Endothelial cell of umbilical vein (primary cell): ENCODE measurements around the gene COL7A1. TPM values are rescaled to one million over a fixed set of nuclear protein-coding genes. Genes with fewer than 3 reads are reported as not detected.
A peak's percentile ranks its signal among the peaks of the same experiment; 100 is the strongest.

Source experiments
- BruUV-seq: library from RNA; stranded (reverse); fragments of 400-500 nt; replicated peaks from 2 replicates; lab custom pipeline; 2021; lab: Mats Ljungman, UMichigan
- CTCF ChIA-PET: fragments of 300-600, 350-600 bp; sonication (Branson Sonifier 250); formaldehyde crosslinking; loops from one replicate; lab custom pipeline; 2021; ENCODE audit warnings: antibody characterized with exemption, inconsistent platforms; lab: Charles Lee
- POLR2A ChIA-PET: fragments of 300-600, 350-600 bp; sonication (Branson Sonifier 250); formaldehyde crosslinking; loops from one replicate; lab custom pipeline; 2021; ENCODE audit warnings: antibody characterized with exemption, inconsistent platforms; lab: Charles Lee
- DNase-seq: peaks from one replicate; pipeline ENCODE4 v3.0.0-alpha.2; 2011; ENCODE audit warnings: low read depth, low spot score
- FAIRE-seq: peaks from 2 replicates; lab custom pipeline; 2011; peaks lifted over from hg19 to GRCh38; lab: Jason Lieb, UNC
- H2AFZ ChIP-seq: 2 replicates; pipeline ENCODE4 v1.6.0; 2012; ENCODE audit warnings: low read depth, low read length, control low read depth, inconsistent platforms
- H3K27ac ChIP-seq: 2 replicates; pipeline ENCODE4 v1.5.1; 2011; ENCODE audit warnings: low read depth, mild to moderate bottlenecking, control low read depth, low read length, moderate library complexity; ENCODE audit not compliant: insufficient read depth
- H3K27me3 ChIP-seq, 2 experiments: 2 replicates each; pipeline versions ENCODE4 v1.6.0 to v1.6.1; 2011; ENCODE audit warnings: low read length in 2 of 2, mixed read lengths in 1 of 2; ENCODE audit not compliant: control insufficient read depth in 2 of 2, insufficient read depth in 2 of 2
- H3K36me3 ChIP-seq, 2 experiments: 2 replicates in 1 of 2; 3 replicates in 1 of 2; pipeline ENCODE4 v1.5.1; 2011; ENCODE audit warnings: low read length in 2 of 2, mild to moderate bottlenecking in 1 of 2, moderate library complexity in 1 of 2; ENCODE audit not compliant: control insufficient read depth in 2 of 2, insufficient read depth in 2 of 2; ENCODE audit errors: extremely low read depth in 1 of 2
- H3K4me1 ChIP-seq: 3 replicates; pipeline ENCODE4 v1.5.1; 2011; ENCODE audit warnings: mild to moderate bottlenecking, low read length; ENCODE audit not compliant: control insufficient read depth, insufficient read depth; ENCODE audit errors: extremely low read depth
- H3K4me2 ChIP-seq: 2 replicates; pipeline ENCODE4 v1.6.1; 2011; ENCODE audit warnings: low read length, control low read depth, mixed read lengths; ENCODE audit not compliant: insufficient read depth
- H3K4me3 ChIP-seq, 3 experiments: fragments of 200-600 bp in 1 of 3; sonication (generic), shearing (Covaris generic) in 1 of 3; replicated peaks in 1 of 3; 2 replicates each; pipeline ENCODE4 v1.5.1; 2011 to 2016; ENCODE audit warnings: control low read depth in 3 of 3, low read length in 3 of 3, mild to moderate bottlenecking in 2 of 3, inconsistent platforms in 1 of 3, low read depth in 1 of 3, moderate library complexity in 1 of 3; ENCODE audit not compliant: insufficient read depth in 1 of 3
- H3K79me2 ChIP-seq: 2 replicates; pipeline ENCODE4 v1.6.0; 2012; ENCODE audit warnings: low read length, inconsistent platforms; ENCODE audit not compliant: control insufficient read depth, insufficient read depth
- H3K9ac ChIP-seq: replicated peaks from 2 replicates; pipeline ENCODE3; 2011; ENCODE audit warnings: low read length, control low read depth; ENCODE audit not compliant: insufficient read depth; ENCODE audit errors: extremely low read depth
- H3K9me1 ChIP-seq: replicated peaks from 3 replicates; pipeline ENCODE4 v1.6.0; 2011; ENCODE audit warnings: mild to moderate bottlenecking, low read length; ENCODE audit not compliant: control insufficient read depth, insufficient read depth; ENCODE audit errors: extremely low read depth
- H3K9me3 ChIP-seq: replicated peaks from 2 replicates; pipeline ENCODE4 v1.5.1; 2012; ENCODE audit warnings: low read length, inconsistent platforms; ENCODE audit not compliant: control insufficient read depth, insufficient read depth
- H4K20me1 ChIP-seq: replicated peaks from 2 replicates; pipeline ENCODE3; 2011; ENCODE audit warnings: mild to moderate bottlenecking, low read length; ENCODE audit not compliant: control insufficient read depth, insufficient read depth; ENCODE audit errors: extremely low read depth
- CTCF ChIP-seq, 2 donors: IDR thresholded peaks; 1 replicate in 1 of 2; 2 replicates in 1 of 2; pipeline ENCODE4 v1.5.1; 2011; ENCODE audit warnings: low read length in 2 of 2, mild to moderate bottlenecking in 2 of 2, moderate library complexity in 2 of 2, control low read depth in 1 of 2, inconsistent platforms in 1 of 2, low read depth in 1 of 2; ENCODE audit not compliant: insufficient read depth in 1 of 2; ENCODE audit errors: extremely low read depth in 1 of 2
- EZH2 ChIP-seq: IDR thresholded peaks from 2 replicates; pipeline ENCODE4 v1.6.1; 2012; ENCODE audit warnings: borderline replicate concordance, low read depth, mild to moderate bottlenecking, moderate library complexity, low read length, inconsistent platforms; ENCODE audit not compliant: severe bottlenecking
- FOS ChIP-seq: IDR thresholded peaks from 2 replicates; pipeline ENCODE4 v1.6.1; 2011; ENCODE audit warnings: mild to moderate bottlenecking, low read length, moderate library complexity, borderline replicate concordance; ENCODE audit not compliant: insufficient read depth
- GATA2 ChIP-seq: IDR thresholded peaks from 2 replicates; pipeline ENCODE4 v1.7.0; 2011; ENCODE audit warnings: low read depth, mild to moderate bottlenecking, moderate library complexity, mixed read lengths, low read length; ENCODE audit not compliant: insufficient read length, insufficient read depth
- JUN ChIP-seq: IDR thresholded peaks from 2 replicates; pipeline ENCODE4 v1.6.1; 2011; ENCODE audit warnings: borderline replicate concordance, low read depth; ENCODE audit not compliant: insufficient read length, insufficient read depth
- MAX ChIP-seq: IDR thresholded peaks from 2 replicates; pipeline ENCODE4 v1.6.1; 2011; ENCODE audit not compliant: insufficient read depth, insufficient read length
- MYC ChIP-seq: IDR thresholded peaks from one replicate; pipeline ENCODE4 v1.6.1; 2011; ENCODE audit warnings: mild to moderate bottlenecking, low read depth, low read length
- POLR2A ChIP-seq: IDR thresholded peaks from 2 replicates; pipeline ENCODE4 v1.6.1; 2012; ENCODE audit warnings: low read depth, mild to moderate bottlenecking, control low read depth, low read length
- dilution Hi-C: fragments of 300-500 bp; cut with MboI; formaldehyde crosslinking; loops from one replicate; pipeline ENCODE4 v1.15.0; 2019; ENCODE audit warnings: low sequenced_read_pairs; ENCODE audit not compliant: extremely low pct_ligation_motif_present
- intact Hi-C: fragments of 100-400 bp; cut with micrococcal nuclease; formaldehyde crosslinking; loops from one replicate; pipeline ENCODE4 v1.10.0; 2022
- polyA plus RNA-seq, 4 experiments: library from polyadenylated mRNA; depleted of rRNA in 3 of 4; stranded (reverse) in 3 of 4; unstranded in 1 of 4; fragments of >200 nt; gene quantifications; 2 replicates each; pipeline versions ENCODE4 v1.2.1 to v1.2.3, GENCODE V29; 2011 to 2012; ENCODE audit warnings: missing spikeins in 1 of 4
- total RNA-seq: library from RNA; stranded (reverse); gene quantifications from 2 replicates; pipeline ENCODE4 v1.2.3, GENCODE V29; 2021

Gene COL7A1
- total and polyA plus RNA-seq, 2 donors (not counting 3 experiments of a cell fraction or from before 2014, with no cell fraction given): 0.55 to 1.9 TPM

DNA sequence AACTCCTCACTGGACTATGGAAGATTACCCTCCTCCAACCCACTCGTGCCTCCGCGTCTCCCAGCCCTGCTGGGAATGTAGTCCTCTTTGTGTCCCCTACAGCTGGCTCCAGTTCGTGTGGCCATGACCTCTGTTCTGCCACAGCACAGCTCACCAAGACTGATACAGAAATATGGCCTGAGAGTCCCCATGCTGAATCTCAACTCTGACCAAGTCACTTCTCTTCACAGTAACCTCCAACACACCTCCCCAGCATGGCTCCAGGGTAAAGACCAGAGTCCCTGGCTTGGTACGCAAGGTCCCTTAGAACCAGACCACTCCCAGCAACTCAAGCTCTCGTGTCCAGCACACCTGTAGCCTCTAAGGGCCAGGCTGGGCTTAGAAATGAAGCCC, 2.3 kb upstream of the COL7A1 start:
- no TSS peak for BruUV-seq
- Histone ChIP-seq H3K9me1 (no peaks in the 10 kb centered on the region), H3K27me3 (peaks cover 6 to 9% of the 10 kb centered on the region in 2 experiments), H3K36me3 (peaks cover 6 to 30% of the 10 kb centered on the region in 2 experiments), H3K9ac (no peak overlapping the region), H2AFZ (no peak overlapping the region), H3K4me3 (no peak overlapping the region), H3K9me3 (no peaks in the 10 kb centered on the region), H3K27ac (no peak overlapping the region), H4K20me1 (no peaks in the 10 kb centered on the region), H3K79me2 (no peaks in the 10 kb centered on the region), H3K4me2 (no peak overlapping the region), H3K4me1 (peaks cover 6% of the 10 kb centered on the region)
- DNase-seq (no peak), FAIRE-seq (no peak)
- intact Hi-C loops: no loop called here
- ChIA-PET POLR2A (interaction anchor here (0.6 kb wide), 1 partner anchor 207 kb away, joined by 8 read pairs; no protein-coding TSS in a partner anchor), CTCF (no interaction called here)
- dilution Hi-C loops: no loop called here
- no peak for TF ChIP-seq MYC
- TF ChIP-seq POLR2A: peak; percentile 0
- no peak for TF ChIP-seq FOS
- TF ChIP-seq CTCF (IDR thresholded peaks at IDR 0.05; ENCODE audit: extremely low read depth in 1 of 2, insufficient read depth in 1 of 2, low read depth in 1 of 2, low read length in 2 of 2): no peak
- no peak for TF ChIP-seq MAX
- TF ChIP-seq EZH2: no peak
- TF ChIP-seq JUN: no peak
- no peak for TF ChIP-seq GATA2
